H1 (cell line): ENCODE data around the gene PDZD8. TPM values are rescaled to one million over a fixed set of nuclear protein-coding genes. Genes with fewer than 3 reads are reported as not detected.

Source experiments
- CTCF ChIA-PET: fragments of 300-600 bp; sonication (Branson Sonifier 250); formaldehyde crosslinking; loops from one replicate; lab custom pipeline; 2021; ENCODE audit not compliant: partially characterized antibody; lab: Charles Lee
- POLR2A ChIA-PET: fragments of 300-600 bp; sonication (Branson Sonifier 250); formaldehyde crosslinking; loops from one replicate; lab custom pipeline; 2021; ENCODE audit warnings: inconsistent platforms; ENCODE audit not compliant: partially characterized antibody; lab: Charles Lee
- DNase-seq, 2 experiments: peaks; one replicate each; pipeline versions ENCODE4 v3.0.0 to v3.0.0-alpha.2; 2010 to 2022; ENCODE audit warnings: low spot score in 2 of 2, low read depth in 1 of 2, mixed read lengths in 1 of 2
- FAIRE-seq: peaks from 2 replicates; lab custom pipeline; 2011; peaks lifted over from hg19 to GRCh38; lab: Jason Lieb, UNC
- H2AFZ ChIP-seq: 2 replicates; pipeline ENCODE4 v1.8.1; 2012; ENCODE audit warnings: low read length, inconsistent platforms
- H2AK5ac ChIP-seq: 2 replicates; pipeline ENCODE4 v1.6.1; 2013; ENCODE audit warnings: low read depth, low read length
- H2BK120ac ChIP-seq: replicated peaks from 2 replicates; pipeline ENCODE3; 2013; ENCODE audit warnings: low read depth, low read length, inconsistent platforms
- H2BK12ac ChIP-seq: 2 replicates; pipeline ENCODE4 v1.6.1; 2013; ENCODE audit warnings: low read depth, low read length
- H2BK15ac ChIP-seq: 2 replicates; pipeline ENCODE4 v1.6.1; 2013; ENCODE audit warnings: low read length
- H2BK20ac ChIP-seq: 2 replicates; pipeline ENCODE4 v1.6.1; 2013; ENCODE audit warnings: low read length
- H2BK5ac ChIP-seq: 2 replicates; pipeline ENCODE4 v1.6.1; 2013; ENCODE audit warnings: low read depth, low read length
- H3K14ac ChIP-seq: 2 replicates; pipeline ENCODE4 v1.6.1; 2013; ENCODE audit warnings: inconsistent platforms; ENCODE audit not compliant: insufficient read length
- H3K18ac ChIP-seq: 2 replicates; pipeline ENCODE4 v1.6.1; 2013; ENCODE audit warnings: low read length; ENCODE audit errors: extremely low read depth
- H3K23ac ChIP-seq: 2 replicates; pipeline ENCODE4 v1.6.1; 2013; ENCODE audit warnings: inconsistent platforms; ENCODE audit not compliant: insufficient read length
- H3K23me2 ChIP-seq: 2 replicates; pipeline ENCODE4 v1.6.1; 2013; ENCODE audit warnings: low read depth, low read length
- H3K27ac ChIP-seq: 2 replicates; pipeline ENCODE4 v1.6.1; 2011; ENCODE audit warnings: low read depth, low read length, inconsistent platforms
- H3K27me3 ChIP-seq, 4 experiments: replicated peaks in 1 of 4; 1 replicate in 1 of 4; 2 replicates in 3 of 4; pipeline versions ENCODE4 v1.6.1 to v1.8.1; 2011 to 2013; ENCODE audit warnings: low read length in 3 of 4, mild to moderate bottlenecking in 3 of 4, inconsistent platforms in 2 of 4, mixed read lengths in 2 of 4, moderate library complexity in 1 of 4; ENCODE audit not compliant: control insufficient read depth in 3 of 4, insufficient read depth in 3 of 4; ENCODE audit errors: extremely low read depth in 1 of 4
- H3K36me3 ChIP-seq, 4 experiments: 2 replicates each; pipeline versions ENCODE4 v1.6.1 to v1.8.1; 2011 to 2013; ENCODE audit warnings: mild to moderate bottlenecking in 4 of 4, low read length in 3 of 4, moderate library complexity in 2 of 4, control low read depth in 1 of 4, inconsistent platforms in 1 of 4; ENCODE audit not compliant: insufficient read depth in 4 of 4, control insufficient read depth in 2 of 4
- H3K4ac ChIP-seq: replicated peaks from 2 replicates; pipeline ENCODE3; 2013; ENCODE audit warnings: low read length, low read depth, mixed read lengths, inconsistent platforms; ENCODE audit not compliant: insufficient read length
- H3K4me1 ChIP-seq, 4 experiments: replicated peaks in 1 of 4; 1 replicate in 1 of 4; 2 replicates in 3 of 4; pipeline versions ENCODE4 v1.6.1 to v1.8.1; 2011 to 2013; ENCODE audit warnings: low read length in 3 of 4, inconsistent platforms in 2 of 4, mixed read lengths in 1 of 4; ENCODE audit not compliant: insufficient read depth in 4 of 4, control insufficient read depth in 3 of 4
- H3K4me2 ChIP-seq, 2 experiments: 2 replicates each; pipeline versions ENCODE4 v1.6.1 to v1.8.1; 2011 to 2013; ENCODE audit warnings: low read depth in 2 of 2, low read length in 2 of 2, control low read depth in 1 of 2, inconsistent platforms in 1 of 2, mild to moderate bottlenecking in 1 of 2; ENCODE audit not compliant: insufficient read depth in 1 of 2
- H3K4me3 ChIP-seq, 4 experiments: fragments of 200-600, 300-600 bp in 1 of 4; sonication (generic), shearing (Covaris generic), sonication (Bioruptor Twin) in 1 of 4; 2 replicates each; pipeline versions ENCODE4 v1.5.1 to v1.8.1; 2011 to 2016; ENCODE audit warnings: low read length in 4 of 4, low read depth in 3 of 4, control low read depth in 2 of 4, inconsistent platforms in 2 of 4, mild to moderate bottlenecking in 2 of 4, mixed read lengths in 1 of 4, moderate library complexity in 1 of 4; ENCODE audit not compliant: insufficient read depth in 2 of 4; ENCODE audit errors: extremely low read depth in 1 of 4
- H3K56ac ChIP-seq: replicated peaks from 2 replicates; pipeline ENCODE3; 2013; ENCODE audit warnings: low read depth, mild to moderate bottlenecking, mixed read lengths, low read length, inconsistent platforms; ENCODE audit not compliant: insufficient read length
- H3K79me1 ChIP-seq: 2 replicates; pipeline ENCODE4 v1.6.1; 2013; ENCODE audit warnings: low read depth, low read length, control low read depth
- H3K79me2 ChIP-seq, 2 experiments: 2 replicates each; pipeline versions ENCODE4 v1.6.1 to v1.8.1; 2012 to 2013; ENCODE audit warnings: low read length in 2 of 2, mild to moderate bottlenecking in 2 of 2, inconsistent platforms in 1 of 2; ENCODE audit not compliant: insufficient read depth in 2 of 2, control insufficient read depth in 1 of 2
- H3K9ac ChIP-seq, 4 experiments: replicated peaks in 1 of 4; 1 replicate in 1 of 4; 2 replicates in 3 of 4; pipeline versions ENCODE4 v1.6.1 to v1.8.1; 2011 to 2013; ENCODE audit warnings: low read depth in 3 of 4, low read length in 3 of 4, control low read depth in 2 of 4, mild to moderate bottlenecking in 2 of 4, moderate library complexity in 2 of 4, inconsistent platforms in 1 of 4; ENCODE audit errors: extremely low read depth in 1 of 4
- H3K9me3 ChIP-seq, 2 experiments: 2 replicates each; pipeline versions ENCODE4 v1.6.1 to v1.8.1; 2012 to 2013; ENCODE audit warnings: mild to moderate bottlenecking in 2 of 2, moderate library complexity in 2 of 2, control low read depth in 1 of 2, inconsistent platforms in 1 of 2, low read depth in 1 of 2, low read length in 1 of 2, mixed read lengths in 1 of 2; ENCODE audit not compliant: insufficient read depth in 2 of 2
- H4K20me1 ChIP-seq, 2 experiments: replicated peaks in 1 of 2; 2 replicates each; pipeline versions ENCODE3 to v1.8.1; 2011 to 2013; ENCODE audit warnings: inconsistent platforms in 2 of 2, low read length in 2 of 2, mild to moderate bottlenecking in 1 of 2; ENCODE audit not compliant: insufficient read depth in 2 of 2, control insufficient read depth in 1 of 2
- H4K5ac ChIP-seq: 2 replicates; pipeline ENCODE4 v1.6.1; 2013; ENCODE audit warnings: low read length, low read depth, mixed read lengths, inconsistent platforms; ENCODE audit not compliant: insufficient read length
- H4K8ac ChIP-seq: 2 replicates; pipeline ENCODE4 v1.8.0; 2013; ENCODE audit warnings: mild to moderate bottlenecking, moderate library complexity, low read length, inconsistent platforms; ENCODE audit not compliant: insufficient read depth; ENCODE audit errors: extremely low read depth
- H4K91ac ChIP-seq: replicated peaks from 2 replicates; pipeline ENCODE3; 2013; ENCODE audit warnings: low read length, mixed read lengths, inconsistent platforms; ENCODE audit not compliant: insufficient read length
- WGBS, 2 experiments: shearing (Covaris generic) in 1 of 2; methylation state at CpG; one replicate each; pipeline versions ENCODE4 v1.1.6 to v1.1.7; 2013 to 2015; ENCODE audit warnings: low lambda C conversion rate in 2 of 2, mixed read lengths in 2 of 2, inconsistent platforms in 1 of 2, low coverage in 1 of 2, missing lambda C conversion rate in 1 of 2; ENCODE audit not compliant: insufficient replicate concordance in 2 of 2, insufficient coverage in 1 of 2, insufficient read length in 1 of 2; ENCODE audit errors: extremely low coverage in 1 of 2, missing lambda C conversion rate in 1 of 2; 5-methylcytosine and 5-hydroxymethylcytosine counted together
- polyA plus RNA-seq, 7 experiments: library from polyadenylated mRNA; depleted of rRNA in 3 of 7; stranded (reverse) in 5 of 7; unstranded in 2 of 7; fragments of >200 nt in 5 of 7; fragments of 200-250 nt in 2 of 7; gene quantifications; 1 replicate in 5 of 7; 2 replicates in 1 of 7; 4 replicates in 1 of 7; pipeline versions ENCODE4 v1.2.1 to v1.2.3, GENCODE V29; 2011 to 2013; ENCODE audit warnings: missing spikeins in 2 of 7, mixed read lengths in 2 of 7
- total RNA-seq: library from RNA; stranded (reverse); fragmentation: NEBNext Ultra II Directional; extraction: Animal tissue kit (Norgen Biotek cat#: 25700); gene quantifications from 2 replicates; pipeline ENCODE4 v1.2.1, GENCODE V29; 2021

The PDZD8 gene
- total and polyA plus RNA-seq, 2 of the 8 experiments (the other 6 are each of a cell fraction or from before 2014, with no cell fraction given) = 10.9 to 50.1 TPM

DNA sequence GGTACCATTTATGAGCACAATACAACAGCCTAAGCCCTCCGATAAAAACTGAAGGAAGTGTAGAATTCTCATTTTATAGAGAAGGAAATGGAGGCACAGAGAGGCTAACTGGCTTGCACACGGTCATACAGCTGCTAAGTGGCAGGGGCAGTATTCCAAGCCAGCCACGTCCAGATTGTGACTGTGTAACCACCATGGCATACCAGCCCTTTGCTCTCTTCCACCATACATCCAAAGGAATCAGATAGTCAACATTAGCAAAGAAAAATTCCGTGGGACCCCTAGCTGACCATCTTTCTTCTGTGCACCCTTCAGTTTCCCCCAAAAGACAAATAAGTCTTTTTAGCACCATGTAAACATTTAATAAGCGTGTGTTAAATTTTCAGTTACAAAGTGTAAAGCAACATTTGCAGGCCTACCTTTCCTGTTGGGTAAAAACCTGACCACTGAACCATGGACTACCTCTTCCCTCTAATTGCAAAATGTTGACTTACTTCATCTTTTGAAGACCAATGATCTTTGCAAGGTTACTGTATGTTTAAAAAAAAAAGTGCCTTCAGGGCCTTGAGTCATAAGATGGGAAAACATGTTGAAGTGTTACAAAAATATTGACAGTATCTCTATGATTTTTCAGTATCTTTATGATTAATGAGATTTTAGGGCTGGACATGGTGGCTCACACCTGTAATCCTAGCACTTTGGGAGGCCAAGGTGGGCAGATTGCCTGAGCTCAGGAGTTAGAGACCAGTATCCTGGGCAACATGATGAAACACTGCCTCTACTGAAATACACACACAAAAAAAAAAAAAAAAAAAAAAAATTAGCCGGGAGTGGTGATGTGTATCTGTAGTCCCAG, 24.3 kb upstream of the PDZD8 start:
- no peak overlapping the region for H3K23ac ChIP-seq
- H3K4me2 ChIP-seq = no peak overlapping the region
- H3K79me2 ChIP-seq = no peaks in the 10 kb centered on the region
- H3K56ac ChIP-seq = no peak overlapping the region
- no peaks in the 10 kb centered on the region for H3K79me1 ChIP-seq
- H3K4me1 ChIP-seq = no peaks in the 10 kb centered on the region
- no peak overlapping the region for H2BK5ac ChIP-seq
- ChIA-PET CTCF (interaction anchor here (0.8 kb wide), 1 partner anchor 14 kb away, joined by 3 read pairs; no protein-coding TSS in a partner anchor), POLR2A (no interaction called here)
- H2BK120ac ChIP-seq = no peak overlapping the region
- H2AK5ac ChIP-seq = no peak overlapping the region
- WGBS, 2 experiments = 85% methylated on average over 5 of the region's 6 CpGs; no CpG with 5 or more reads in 1 of the 2 experiments
- H2BK15ac ChIP-seq = no peak overlapping the region
- H2AFZ ChIP-seq = no peak overlapping the region
- no peak overlapping the region for H3K4ac ChIP-seq
- H4K91ac ChIP-seq = no peak overlapping the region
- DNase-seq (no peak), FAIRE-seq (no peak)
- H3K27ac ChIP-seq = no peak overlapping the region
- no peak overlapping the region for H3K4me3 ChIP-seq
- H3K9ac ChIP-seq = no peak overlapping the region
- H3K27me3 ChIP-seq = no peaks in the 10 kb centered on the region
- H4K20me1 ChIP-seq = no peaks in the 10 kb centered on the region
- H3K36me3 ChIP-seq = no peaks in the 10 kb centered on the region
- no peak overlapping the region for H2BK20ac ChIP-seq
- H3K18ac ChIP-seq = no peak overlapping the region
- H3K14ac ChIP-seq = no peak overlapping the region
- H3K9me3 ChIP-seq = no peaks in the 10 kb centered on the region
- no peak overlapping the region for H2BK12ac ChIP-seq
- H4K8ac ChIP-seq = no peak overlapping the region
- no peak overlapping the region for H4K5ac ChIP-seq
- no peaks in the 10 kb centered on the region for H3K23me2 ChIP-seq
